Liver (tissue), 9 donors: ENCODE data around the gene BAG3. TPM values are rescaled to one million over a fixed set of nuclear protein-coding genes. Genes with fewer than 3 reads are reported as not detected.

ENCODE experiments used
- DNase-seq: peaks from one replicate; pipeline ENCODE4 v3.0.0-alpha.2; 2017; ENCODE audit warnings: low spot score
- H3K27ac ChIP-seq, 2 donors: one replicate each; pipeline ENCODE4 v1.7.0; 2013; ENCODE audit warnings: inconsistent platforms in 2 of 2, low read length in 2 of 2, control low read depth in 1 of 2, low read depth in 1 of 2, mild to moderate bottlenecking in 1 of 2
- H3K27me3 ChIP-seq, 4 donors: one replicate each; pipeline versions ENCODE4 v1.6.1 to v1.7.0; 2013; ENCODE audit warnings: low read length in 3 of 4, inconsistent platforms in 1 of 4, mild to moderate bottlenecking in 1 of 4, moderate library complexity in 1 of 4; ENCODE audit not compliant: control insufficient read depth in 4 of 4, insufficient read depth in 4 of 4
- H3K36me3 ChIP-seq, 4 donors: one replicate each; pipeline versions ENCODE4 v1.6.1 to v1.7.0; 2013; ENCODE audit warnings: low read length in 3 of 4, mild to moderate bottlenecking in 3 of 4, low read depth in 1 of 4, moderate library complexity in 1 of 4; ENCODE audit not compliant: control insufficient read depth in 4 of 4, insufficient read depth in 3 of 4
- H3K4me1 ChIP-seq, 4 donors: one replicate each; pipeline versions ENCODE4 v1.6.1 to v1.7.0; 2013; ENCODE audit warnings: low read length in 3 of 4, mild to moderate bottlenecking in 3 of 4, moderate library complexity in 1 of 4; ENCODE audit not compliant: control insufficient read depth in 4 of 4, insufficient read depth in 4 of 4
- H3K4me3 ChIP-seq, 3 donors: one replicate each; pipeline versions ENCODE4 v1.6.1 to v1.7.0; 2013; ENCODE audit warnings: low read length in 3 of 3, control low read depth in 1 of 3, low read depth in 1 of 3, mild to moderate bottlenecking in 1 of 3
- H3K9ac ChIP-seq, 2 donors: one replicate each; pipeline ENCODE4 v1.7.0; 2013; ENCODE audit warnings: low read length in 2 of 2, mild to moderate bottlenecking in 2 of 2, moderate library complexity in 2 of 2, control low read depth in 1 of 2, low read depth in 1 of 2
- H3K9me3 ChIP-seq, 4 donors: one replicate each; pipeline versions ENCODE4 v1.6.1 to v1.7.0; 2013; ENCODE audit warnings: low read length in 3 of 4; ENCODE audit not compliant: control insufficient read depth in 4 of 4
- EGR1 ChIP-seq, 2 donors: IDR thresholded peaks; 2 replicates each; pipeline ENCODE4 v1.6.1; 2016 to 2018; ENCODE audit warnings: antibody characterized with exemption in 2 of 2, low read depth in 2 of 2
- FOXA1 ChIP-seq: IDR thresholded peaks from 2 replicates; pipeline ENCODE4 v1.6.1; 2016; ENCODE audit warnings: antibody characterized with exemption
- FOXA2 ChIP-seq: IDR thresholded peaks from 2 replicates; pipeline ENCODE4 v1.6.1; 2016; ENCODE audit warnings: antibody characterized with exemption
- GABPA ChIP-seq, 2 donors: IDR thresholded peaks in 1 of 2; conservative IDR thresholded peaks in 1 of 2; 2 replicates each; pipeline ENCODE4 v1.6.1; 2016; ENCODE audit warnings: antibody characterized with exemption in 2 of 2, mild to moderate bottlenecking in 1 of 2, moderate library complexity in 1 of 2
- HNF4A ChIP-seq, 2 donors: conservative IDR thresholded peaks; 2 replicates each; pipeline ENCODE4 v1.6.1; 2016; ENCODE audit warnings: antibody characterized with exemption in 2 of 2, mild to moderate bottlenecking in 2 of 2
- HNF4G ChIP-seq: IDR thresholded peaks from 2 replicates; pipeline ENCODE4 v1.6.1; 2016; ENCODE audit warnings: antibody characterized with exemption
- JUND ChIP-seq, 2 donors: IDR thresholded peaks; 2 replicates each; pipeline ENCODE4 v1.6.1; 2016; ENCODE audit warnings: antibody characterized with exemption in 2 of 2
- MAX ChIP-seq: IDR thresholded peaks from 2 replicates; pipeline ENCODE4 v1.6.1; 2016; ENCODE audit warnings: antibody characterized with exemption
- NR2F2 ChIP-seq: IDR thresholded peaks from 2 replicates; pipeline ENCODE4 v1.6.1; 2016; ENCODE audit warnings: antibody characterized with exemption
- RAD21 ChIP-seq, 2 donors: IDR thresholded peaks; 2 replicates each; pipeline ENCODE4 v1.6.1; 2016; ENCODE audit warnings: antibody characterized with exemption in 2 of 2, mild to moderate bottlenecking in 2 of 2
- RXRA ChIP-seq, 2 donors: IDR thresholded peaks; 2 replicates each; pipeline ENCODE4 v1.6.1; 2017 to 2018; ENCODE audit warnings: antibody characterized with exemption in 2 of 2, mild to moderate bottlenecking in 1 of 2
- SP1 ChIP-seq: IDR thresholded peaks from 2 replicates; pipeline ENCODE4 v1.6.1; 2018; ENCODE audit warnings: antibody characterized with exemption, mild to moderate bottlenecking
- TAF1 ChIP-seq: conservative IDR thresholded peaks from 2 replicates; pipeline ENCODE4 v1.6.1; 2016; ENCODE audit warnings: antibody characterized with exemption, mild to moderate bottlenecking
- YY1 ChIP-seq: IDR thresholded peaks from 2 replicates; pipeline ENCODE4 v1.6.1; 2016; ENCODE audit warnings: antibody characterized with exemption, mild to moderate bottlenecking
- ZBTB33 ChIP-seq: IDR thresholded peaks from 2 replicates; pipeline ENCODE4 v1.6.1; 2016; ENCODE audit warnings: antibody characterized with exemption
- WGBS: extraction: QIAGEN DNeasy Blood & Tissue Kit; methylation state at CpG from one replicate; pipeline ENCODE4 v1.1.7; 2013; 5-methylcytosine and 5-hydroxymethylcytosine counted together
- polyA plus RNA-seq, 2 donors: library from polyadenylated mRNA; stranded (reverse) in 1 of 2; unstranded in 1 of 2; fragments of 200-250 nt in 1 of 2; fragments of >200 nt in 1 of 2; fragmentation: Nextera tagmentation in 1 of 2; extraction: Ambion mirVana in 1 of 2; gene quantifications; one replicate each; pipeline versions ENCODE4 v1.2.1 to v1.2.3, GENCODE V29; 2013 to 2015
- total RNA-seq, 2 donors: library from RNA; depleted of rRNA; stranded (reverse); fragments of >200 nt; gene quantifications; one replicate each; pipeline ENCODE4 v1.2.3, GENCODE V29; 2014
- TF ChIP-seq, protein P1 (sequence below): fragments of 150-350 bp; IDR thresholded peaks from 2 replicates; pipeline ENCODE4 v1.5.1; 2017; ENCODE audit warnings: improper control_type of control experiment, low read depth, low read length; ENCODE audit not compliant: missing input control
- TF ChIP-seq, protein P2 (sequence below): IDR thresholded peaks from 2 replicates; pipeline ENCODE4 v1.6.1; 2016; ENCODE audit warnings: antibody characterized with exemption
- TF ChIP-seq, protein P3 (sequence below): IDR thresholded peaks from 2 replicates; pipeline ENCODE4 v1.6.1; 2016; ENCODE audit warnings: antibody characterized with exemption, mild to moderate bottlenecking
- donor health status: healthy.
- donor health status: healthy.
- donor health status: healthy.
- donor health status: healthy.
- donor health status: healthy.

BAG3 gene
- total and polyA plus RNA-seq, 4 donors, result 2.2 to 15.1 (median 6.3) TPM

- H3K27ac ChIP-seq, result no peak overlapping the region
- DNase-seq, result no peak
- no peak overlapping the region for H3K4me3 ChIP-seq
- H3K9ac ChIP-seq, result no peak overlapping the region
- 80% methylated on average over 2 of the region's 2 CpGs for WGBS
- H3K4me1 ChIP-seq, result no peaks in the 10 kb centered on the region
- H3K27me3 ChIP-seq, result no peaks in the 10 kb centered on the region
- TF ChIP-seq RAD21 (IDR thresholded peaks at IDR 0.05) (no peak), TAF1 (no peak), EGR1 (IDR thresholded peaks at IDR 0.05; ENCODE audit: low read depth in 2 of 2) (no peak), RXRA (IDR thresholded peaks at IDR 0.05) (no peak), NR2F2 (no peak), JUND (IDR thresholded peaks at IDR 0.05) (no peak), HNF4A (conservative IDR thresholded peaks at IDR 0.05) (no peak), MAX (no peak), GABPA (IDR thresholded peaks at IDR 0.05 in 1 of 2, conservative IDR thresholded peaks at IDR 0.05 in 1 of 2) (no peak), FOXA2 (no peak), HNF4G (no peak), FOXA1 (no peak), SP1 (no peak), YY1 (no peak), ZBTB33 (no peak)
- TF ChIP-seq, protein P1, sequence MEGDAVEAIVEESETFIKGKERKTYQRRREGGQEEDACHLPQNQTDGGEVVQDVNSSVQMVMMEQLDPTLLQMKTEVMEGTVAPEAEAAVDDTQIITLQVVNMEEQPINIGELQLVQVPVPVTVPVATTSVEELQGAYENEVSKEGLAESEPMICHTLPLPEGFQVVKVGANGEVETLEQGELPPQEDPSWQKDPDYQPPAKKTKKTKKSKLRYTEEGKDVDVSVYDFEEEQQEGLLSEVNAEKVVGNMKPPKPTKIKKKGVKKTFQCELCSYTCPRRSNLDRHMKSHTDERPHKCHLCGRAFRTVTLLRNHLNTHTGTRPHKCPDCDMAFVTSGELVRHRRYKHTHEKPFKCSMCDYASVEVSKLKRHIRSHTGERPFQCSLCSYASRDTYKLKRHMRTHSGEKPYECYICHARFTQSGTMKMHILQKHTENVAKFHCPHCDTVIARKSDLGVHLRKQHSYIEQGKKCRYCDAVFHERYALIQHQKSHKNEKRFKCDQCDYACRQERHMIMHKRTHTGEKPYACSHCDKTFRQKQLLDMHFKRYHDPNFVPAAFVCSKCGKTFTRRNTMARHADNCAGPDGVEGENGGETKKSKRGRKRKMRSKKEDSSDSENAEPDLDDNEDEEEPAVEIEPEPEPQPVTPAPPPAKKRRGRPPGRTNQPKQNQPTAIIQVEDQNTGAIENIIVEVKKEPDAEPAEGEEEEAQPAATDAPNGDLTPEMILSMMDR, result no peak
- TF ChIP-seq, protein P2, sequence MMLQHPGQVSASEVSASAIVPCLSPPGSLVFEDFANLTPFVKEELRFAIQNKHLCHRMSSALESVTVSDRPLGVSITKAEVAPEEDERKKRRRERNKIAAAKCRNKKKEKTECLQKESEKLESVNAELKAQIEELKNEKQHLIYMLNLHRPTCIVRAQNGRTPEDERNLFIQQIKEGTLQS, result no peak
- TF ChIP-seq, protein P3, sequence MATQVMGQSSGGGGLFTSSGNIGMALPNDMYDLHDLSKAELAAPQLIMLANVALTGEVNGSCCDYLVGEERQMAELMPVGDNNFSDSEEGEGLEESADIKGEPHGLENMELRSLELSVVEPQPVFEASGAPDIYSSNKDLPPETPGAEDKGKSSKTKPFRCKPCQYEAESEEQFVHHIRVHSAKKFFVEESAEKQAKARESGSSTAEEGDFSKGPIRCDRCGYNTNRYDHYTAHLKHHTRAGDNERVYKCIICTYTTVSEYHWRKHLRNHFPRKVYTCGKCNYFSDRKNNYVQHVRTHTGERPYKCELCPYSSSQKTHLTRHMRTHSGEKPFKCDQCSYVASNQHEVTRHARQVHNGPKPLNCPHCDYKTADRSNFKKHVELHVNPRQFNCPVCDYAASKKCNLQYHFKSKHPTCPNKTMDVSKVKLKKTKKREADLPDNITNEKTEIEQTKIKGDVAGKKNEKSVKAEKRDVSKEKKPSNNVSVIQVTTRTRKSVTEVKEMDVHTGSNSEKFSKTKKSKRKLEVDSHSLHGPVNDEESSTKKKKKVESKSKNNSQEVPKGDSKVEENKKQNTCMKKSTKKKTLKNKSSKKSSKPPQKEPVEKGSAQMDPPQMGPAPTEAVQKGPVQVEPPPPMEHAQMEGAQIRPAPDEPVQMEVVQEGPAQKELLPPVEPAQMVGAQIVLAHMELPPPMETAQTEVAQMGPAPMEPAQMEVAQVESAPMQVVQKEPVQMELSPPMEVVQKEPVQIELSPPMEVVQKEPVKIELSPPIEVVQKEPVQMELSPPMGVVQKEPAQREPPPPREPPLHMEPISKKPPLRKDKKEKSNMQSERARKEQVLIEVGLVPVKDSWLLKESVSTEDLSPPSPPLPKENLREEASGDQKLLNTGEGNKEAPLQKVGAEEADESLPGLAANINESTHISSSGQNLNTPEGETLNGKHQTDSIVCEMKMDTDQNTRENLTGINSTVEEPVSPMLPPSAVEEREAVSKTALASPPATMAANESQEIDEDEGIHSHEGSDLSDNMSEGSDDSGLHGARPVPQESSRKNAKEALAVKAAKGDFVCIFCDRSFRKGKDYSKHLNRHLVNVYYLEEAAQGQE, result no peak
- H3K36me3 ChIP-seq, result no peaks in the 10 kb centered on the region
- no peaks in the 10 kb centered on the region for H3K9me3 ChIP-seq
Measured at GRCh38 chr10:119714484-119714816, 63.3 kb downstream of the BAG3 start.
